MG63 (cell line): ENCODE results near the gene KRTAP12-1. TPM values are rescaled to one million over a fixed set of nuclear protein-coding genes. Genes with fewer than 3 reads are reported as not detected.
"Not testable (repeated sequence)": the region's sequence is repeated elsewhere in the genome, so short reads cannot be mapped to it uniquely, and the experiment has no call there.

Source experiments
- DNase-seq: peaks from one replicate; pipeline ENCODE4 v3.0.0-alpha.2; 2020
- H3K27me3 ChIP-seq: fragments of 250-450 bp; sonication (Bioruptor Pico); 2 replicates; pipeline ENCODE4 v1.5.1; 2020; ENCODE audit warnings: mild to moderate bottlenecking, moderate library complexity
- H3K36me3 ChIP-seq: fragments of 250-450 bp; sonication (Bioruptor Pico); 2 replicates; pipeline ENCODE4 v1.5.1; 2020; ENCODE audit warnings: mild to moderate bottlenecking, moderate library complexity
- H3K4me3 ChIP-seq: fragments of 250-450 bp; sonication (Bioruptor Pico); 2 replicates; pipeline ENCODE4 v1.5.1; 2020; ENCODE audit warnings: mild to moderate bottlenecking, moderate library complexity
- H3K9me3 ChIP-seq: fragments of 250-450 bp; sonication (Bioruptor Pico); 2 replicates; pipeline ENCODE4 v1.5.1; 2020; ENCODE audit warnings: mild to moderate bottlenecking, moderate library complexity
- total RNA-seq: library from RNA; depleted of rRNA; stranded (reverse); fragments of >200 nt; shearing (Covaris generic); gene quantifications from 2 replicates; pipeline ENCODE4 v1.2.3, GENCODE V29; 2014; ENCODE audit warnings: low replicate concordance

The KRTAP12-1 gene
- total RNA-seq, 1 experiment from 2014 or later, result not detected

- Histone ChIP-seq H3K27me3 (no peaks in the 10 kb centered on the region; the same call in none of the 2 replicates), H3K9me3 (peaks cover 15% of the 10 kb centered on the region), H3K36me3 (no peaks in the 10 kb centered on the region), H3K4me3 (no peak overlapping the region)
- DNase-seq, result no peak
Observed at GRCh38 chr21:44648557-44649311, 33.2 kb downstream of the KRTAP12-1 start.

DNA sequence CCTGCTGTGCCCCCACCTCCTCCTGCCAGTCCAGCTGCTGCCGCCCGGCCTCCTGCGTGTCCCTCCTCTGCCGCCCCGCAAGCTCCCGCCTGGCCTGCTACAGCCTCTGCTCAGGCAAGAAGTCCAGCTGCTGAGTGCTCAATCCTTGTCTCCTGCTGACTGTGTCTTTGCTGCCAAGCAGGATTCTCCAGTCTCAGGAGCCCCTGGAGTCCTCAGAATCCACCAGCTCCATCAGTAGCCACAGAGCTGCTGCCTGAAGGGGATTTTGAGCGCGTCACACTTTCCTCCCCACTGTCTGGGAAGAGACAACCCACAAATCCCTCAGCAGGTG, 34.8 kb downstream of the KRTAP12-1 start:
- Histone ChIP-seq H3K36me3 (no peaks in the 10 kb centered on the region), H3K4me3 (no peak overlapping the region), H3K9me3 (peaks cover 19% of the 10 kb centered on the region), H3K27me3 (no peaks in the 10 kb centered on the region; the same call in none of the 2 replicates)
- no peak for DNase-seq

- not testable (repeated sequence) for H3K4me3 ChIP-seq, H3K36me3 ChIP-seq, DNase-seq, H3K27me3 ChIP-seq
- peaks cover 19% of the 10 kb centered on the region for H3K9me3 ChIP-seq
Observed at GRCh38 chr21:44646366-44647221, 35.4 kb downstream of the KRTAP12-1 start, which contains the start of gene KRTAP10-11. TSS of gene KRTAP10-11 (plus strand) at chr21:44646414. CDS start at chr21:44646459, 45 bp downstream.

GRCh38 chr21:44644878-44645277, 37.1 kb downstream of the KRTAP12-1 start:
- H3K27me3 ChIP-seq, result no peaks in the 10 kb centered on the region; the same call in none of the 2 replicates
- H3K36me3 ChIP-seq, result no peaks in the 10 kb centered on the region
- DNase-seq, result no peak

GRCh38 chr21:44643741-44644310, 38.1 kb downstream of the KRTAP12-1 start:
- H3K9me3 ChIP-seq, result peaks cover 19% of the 10 kb centered on the region
- no peak for DNase-seq
- H3K4me3 ChIP-seq, result no peak overlapping the region
- H3K36me3 ChIP-seq, result no peaks in the 10 kb centered on the region
- H3K27me3 ChIP-seq, result no peaks in the 10 kb centered on the region; the same call in none of the 2 replicates

More at GRCh38 chr21:44644878-44645277, 37.1 kb downstream of the KRTAP12-1 start:
- no peak overlapping the region for H3K4me3 ChIP-seq
- H3K9me3 ChIP-seq, result peaks cover 19% of the 10 kb centered on the region

- peaks cover 19% of the 10 kb centered on the region for H3K9me3 ChIP-seq
- no peaks in the 10 kb centered on the region for H3K36me3 ChIP-seq
- DNase-seq, result no peak
- no peaks in the 10 kb centered on the region; the same call in none of the 2 replicates for H3K27me3 ChIP-seq
- H3K4me3 ChIP-seq, result no peak overlapping the region
Observed at GRCh38 chr21:44640761-44641160, 41.2 kb downstream of the KRTAP12-1 start.

DNA sequence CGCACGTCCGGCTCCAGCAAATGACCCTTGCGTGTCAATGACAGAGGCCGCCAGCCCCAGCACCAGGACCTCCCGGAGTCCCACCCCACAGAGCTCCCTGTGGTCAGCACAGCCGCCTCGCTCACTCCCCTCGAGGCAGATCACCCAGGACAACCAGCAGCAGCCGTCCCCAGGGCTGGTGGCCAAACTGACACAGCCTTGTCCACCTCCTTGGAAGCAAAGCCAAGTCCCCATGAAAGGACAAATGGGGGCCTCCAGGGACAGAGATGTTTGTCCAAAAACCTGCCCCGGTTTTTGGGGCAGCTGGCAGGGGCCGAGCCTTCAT, 42.7 kb downstream of the KRTAP12-1 start:
- Histone ChIP-seq H3K27me3 (no peaks in the 10 kb centered on the region; the same call in none of the 2 replicates), H3K4me3 (no peak overlapping the region), H3K9me3 (peaks cover 8% of the 10 kb centered on the region), H3K36me3 (no peaks in the 10 kb centered on the region)
- no peak for DNase-seq

GRCh38 chr21:44638506-44639330, 43.2 kb downstream of the KRTAP12-1 start:
- H3K9me3 ChIP-seq, H3K36me3 ChIP-seq, H3K27me3 ChIP-seq, DNase-seq, H3K4me3 ChIP-seq: not testable (repeated sequence)

GRCh38 chr21:44637851-44638348, 44.1 kb downstream of the KRTAP12-1 start:
- not testable (repeated sequence) for DNase-seq, H3K36me3 ChIP-seq, H3K4me3 ChIP-seq, H3K9me3 ChIP-seq, H3K27me3 ChIP-seq

GRCh38 chr21:44637018-44637850, 44.7 kb downstream of the KRTAP12-1 start, which contains the start of gene KRTAP10-10:
TSS of gene KRTAP10-10 (plus strand) at chr21:44637356. CDS start at chr21:44637418, 62 bp downstream.
- H3K4me3 ChIP-seq, result no peak within 1 kb of the TSS
- H3K36me3 ChIP-seq, result no peaks in the 10 kb centered on the region
- H3K9me3 ChIP-seq, result peaks cover 4% of the 10 kb centered on the region; the same call in 1 of the 2 replicates
- no peaks in the 10 kb centered on the region; the same call in none of the 2 replicates for H3K27me3 ChIP-seq
- no peak for DNase-seq

- Histone ChIP-seq H3K4me3 (no peak overlapping the region), H3K9me3 (peaks cover 13% of the 10 kb centered on the region), H3K36me3 (no peaks in the 10 kb centered on the region), H3K27me3 (no peaks in the 10 kb centered on the region; the same call in none of the 2 replicates)
- DNase-seq, result no peak
Observed at GRCh38 chr21:44636209-44637017, 45.5 kb downstream of the KRTAP12-1 start.

DNA sequence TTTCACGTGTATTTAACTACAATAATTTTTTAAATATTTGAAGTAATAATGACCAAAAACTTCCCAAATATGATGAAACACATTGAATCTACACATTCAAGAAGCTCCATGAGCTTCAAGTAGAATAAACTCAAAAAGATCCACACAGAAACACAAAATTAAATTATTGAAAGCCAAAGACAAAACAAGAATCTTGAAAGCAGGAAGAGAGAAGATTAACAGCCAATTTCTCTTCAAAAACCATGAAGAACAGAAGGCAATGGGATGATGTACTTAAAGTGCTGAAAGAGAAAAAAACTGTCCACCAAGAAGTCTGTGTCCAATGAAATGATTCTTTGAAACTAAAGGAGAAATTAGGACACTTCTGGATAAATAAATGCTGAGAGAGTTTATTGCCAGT, 49.9 kb downstream of the KRTAP12-1 start:
- Histone ChIP-seq H3K9me3 (peaks cover 18% of the 10 kb centered on the region), H3K27me3 (no peaks in the 10 kb centered on the region; the same call in none of the 2 replicates), H3K36me3 (no peaks in the 10 kb centered on the region), H3K4me3 (no peak overlapping the region)
- DNase-seq, result no peak
